Caco-2 (cell line): ENCODE data around the gene NDUFA8. TPM values are rescaled to one million over a fixed set of nuclear protein-coding genes. Genes with fewer than 3 reads are reported as not detected.

Experiments used
- BruUV-seq: library from RNA; stranded (reverse); fragments of 400-500 nt; replicated peaks from 2 replicates; lab custom pipeline; 2021; lab: Mats Ljungman, UMichigan
- CTCF ChIA-PET: fragments of 300-600 bp; sonication (Branson Sonifier 250); formaldehyde crosslinking; loops from one replicate; lab custom pipeline; 2022; ENCODE audit warnings: antibody characterized with exemption; lab: Charles Lee
- POLR2A ChIA-PET: fragments of 300-600 bp; sonication (Branson Sonifier 250); formaldehyde crosslinking; loops from one replicate; lab custom pipeline; 2022; ENCODE audit warnings: antibody characterized with exemption; lab: Charles Lee
- DNase-seq, 2 experiments: peaks; one replicate each; pipeline versions ENCODE4 v3.0.0 to v3.0.0-alpha.2; 2020 to 2022
- H3K27me3 ChIP-seq: replicated peaks from 2 replicates; pipeline ENCODE4 v1.6.0; 2011; ENCODE audit warnings: low read length; ENCODE audit not compliant: control insufficient read depth, insufficient read depth
- H3K36me3 ChIP-seq: 2 replicates; pipeline ENCODE4 v1.5.1; 2011; ENCODE audit warnings: low read length; ENCODE audit not compliant: control insufficient read depth, insufficient read depth
- H3K4me1 ChIP-seq: fragments of 250-450 bp; sonication (Bioruptor Pico); 2 replicates; pipeline ENCODE4 v1.5.1; 2020; ENCODE audit warnings: mild to moderate bottlenecking
- H3K4me3 ChIP-seq: 2 replicates; pipeline ENCODE4 v1.5.1; 2011; ENCODE audit warnings: low read depth, mild to moderate bottlenecking, control low read depth, low read length
- H3K9me3 ChIP-seq: fragments of 250-450 bp; sonication (Bioruptor Pico); 2 replicates; pipeline ENCODE4 v1.5.1; 2020; ENCODE audit warnings: mild to moderate bottlenecking, moderate library complexity
- H3K27ac Mint-ChIP-seq: one replicate; pipeline ENCODE4 v1.8.0; 2022; ENCODE audit warnings: mixed read lengths; ENCODE audit not compliant: unreplicated experiment
- H3K27me3 Mint-ChIP-seq: one replicate; pipeline ENCODE4 v1.8.0; 2022; ENCODE audit warnings: mixed read lengths; ENCODE audit not compliant: insufficient read depth, unreplicated experiment
- H3K36me3 Mint-ChIP-seq: one replicate; pipeline ENCODE4 v1.8.0; 2022; ENCODE audit warnings: mild to moderate bottlenecking, mixed read lengths; ENCODE audit not compliant: insufficient read depth, unreplicated experiment
- H3K4me1 Mint-ChIP-seq: one replicate; pipeline ENCODE4 v1.8.0; 2022; ENCODE audit warnings: low read depth, mixed read lengths; ENCODE audit not compliant: unreplicated experiment
- H3K4me3 Mint-ChIP-seq: one replicate; pipeline ENCODE4 v1.8.0; 2022; ENCODE audit warnings: mild to moderate bottlenecking, moderate library complexity, mixed read lengths; ENCODE audit not compliant: unreplicated experiment
- H3K9me3 Mint-ChIP-seq: one replicate; pipeline ENCODE4 v1.8.0; 2022; ENCODE audit warnings: mixed read lengths; ENCODE audit not compliant: unreplicated experiment
- CTCF ChIP-seq, 2 experiments: fragments of 200-600 bp in 1 of 2; IDR thresholded peaks; 1 replicate in 1 of 2; 2 replicates in 1 of 2; pipeline versions ENCODE4 v1.5.1 to v1.8.0; 2011 to 2022; ENCODE audit warnings: antibody characterized with exemption in 1 of 2, control low read depth in 1 of 2, inconsistent platforms in 1 of 2, low read depth in 1 of 2, low read length in 1 of 2, mild to moderate bottlenecking in 1 of 2, moderate library complexity in 1 of 2; ENCODE audit not compliant: insufficient read depth in 1 of 2, severe bottlenecking in 1 of 2, unreplicated experiment in 1 of 2
- intact Hi-C: fragments of 100-400 bp; cut with micrococcal nuclease; formaldehyde crosslinking; loops from one replicate; pipeline ENCODE4 v1.10.0; 2022; ENCODE audit not compliant: unreplicated experiment
- total RNA-seq: library from RNA; stranded (reverse); gene quantifications from 2 replicates; pipeline ENCODE4 v1.2.3, GENCODE V29; 2022

NDUFA8 gene
- total RNA-seq, 1 experiment from 2014 or later, result 58.0 TPM

- H3K27me3 Mint-ChIP-seq, result peaks cover 3% of the 10 kb centered on the region
- peaks cover 6% of the 10 kb centered on the region for H3K36me3 Mint-ChIP-seq
- BruUV-seq, result no TSS peak
- TF ChIP-seq CTCF (IDR thresholded peaks at IDR 0.05; ENCODE audit: insufficient read depth in 1 of 2, low read depth in 1 of 2, low read length in 1 of 2, severe bottlenecking in 1 of 2, unreplicated experiment in 1 of 2), result no peak
- intact Hi-C loops, result no loop called here
- H3K4me1 Mint-ChIP-seq, result no peaks in the 10 kb centered on the region
- Histone ChIP-seq H3K4me3 (no peak overlapping the region), H3K27me3 (no peaks in the 10 kb centered on the region), H3K4me1 (0 out of 2 replicates have a peak, but pooled peaks cover 3% of the 10 kb centered on the region), H3K9me3 (0 out of 2 replicates have a peak, but pooled peaks cover 6% of the 10 kb centered on the region), H3K36me3 (no peaks in the 10 kb centered on the region)
- no peak overlapping the region for H3K27ac Mint-ChIP-seq
- CTCF ChIA-PET, result no interaction called here
- POLR2A ChIA-PET, result no interaction called here
- no peak for DNase-seq
- no peak overlapping the region for H3K4me3 Mint-ChIP-seq
- H3K9me3 Mint-ChIP-seq, result peaks cover 10% of the 10 kb centered on the region
Measured at GRCh38 chr9:122164286-122164685, 4.7 kb upstream of the NDUFA8 start.

- intact Hi-C loops, result no loop called here
- peaks cover 12% of the 10 kb centered on the region for H3K36me3 Mint-ChIP-seq
- peaks cover 6% of the 10 kb centered on the region for H3K4me1 Mint-ChIP-seq
- H3K9me3 ChIP-seq, result 0 out of 2 replicates have a peak, but pooled peaks cover 6% of the 10 kb centered on the region
- no peak overlapping the region for H3K4me3 ChIP-seq
- H3K27me3 Mint-ChIP-seq, result no peaks in the 10 kb centered on the region
- no TSS peak for BruUV-seq
- CTCF ChIA-PET, result no interaction called here
- H3K27me3 ChIP-seq, result no peaks in the 10 kb centered on the region
- no peak overlapping the region for H3K27ac Mint-ChIP-seq
- no peak overlapping the region for H3K4me3 Mint-ChIP-seq
- H3K9me3 Mint-ChIP-seq, result peaks cover under 1% of the 10 kb centered on the region
- no peak for DNase-seq
- no peak for TF ChIP-seq CTCF (IDR thresholded peaks at IDR 0.05; ENCODE audit: insufficient read depth in 1 of 2, low read depth in 1 of 2, low read length in 1 of 2, severe bottlenecking in 1 of 2, unreplicated experiment in 1 of 2)
- 0 out of 2 replicates have a peak, but pooled peaks cover 3% of the 10 kb centered on the region for H3K4me1 ChIP-seq
- peaks cover 1% of the 10 kb centered on the region; the same call in 1 of the 2 replicates for H3K36me3 ChIP-seq
- POLR2A ChIA-PET, result no interaction called here
Measured at GRCh38 chr9:122162415-122162814, 2.8 kb upstream of the NDUFA8 start.

GRCh38 chr9:122159925-122160246 lies 307 bp upstream of the NDUFA8 start:
- H3K4me1 Mint-ChIP-seq, result peaks cover 6% of the 10 kb centered on the region
- 0 out of 2 replicates have a peak, but pooled peaks cover 3% of the 10 kb centered on the region for H3K4me1 ChIP-seq
- ChIA-PET CTCF (no interaction called here), POLR2A (interaction anchor here (0.7 to 1.2 kb wide), 2 partner anchors 9 to 105 kb away, joined by 4 read pairs; partner anchors contain the start of genes MRRF and RBM18)
- intact Hi-C loops, result loop anchor here (1.0 to 2.0 kb wide), 3 partner anchors 19 to 105 kb away; no protein-coding TSS in a partner anchor
- BruUV-seq, result no TSS peak
- no peak for DNase-seq
- H3K27me3 ChIP-seq, result no peaks in the 10 kb centered on the region
- H3K9me3 Mint-ChIP-seq, result no peaks in the 10 kb centered on the region
- no peaks in the 10 kb centered on the region for H3K27me3 Mint-ChIP-seq
- no peak for TF ChIP-seq CTCF (IDR thresholded peaks at IDR 0.05; ENCODE audit: insufficient read depth in 1 of 2, low read depth in 1 of 2, low read length in 1 of 2, severe bottlenecking in 1 of 2, unreplicated experiment in 1 of 2)
- H3K36me3 Mint-ChIP-seq, result peaks cover 12% of the 10 kb centered on the region
- H3K4me3 ChIP-seq, result peak overlapping the region; percentile 2; the same call in 1 of the 2 replicates
- 0 out of 2 replicates have a peak, but pooled peaks cover 6% of the 10 kb centered on the region for H3K9me3 ChIP-seq
- peak overlapping the region; percentile 99 for H3K27ac Mint-ChIP-seq
- peak overlapping the region; percentile 98 for H3K4me3 Mint-ChIP-seq
- peaks cover 1% of the 10 kb centered on the region; the same call in 1 of the 2 replicates for H3K36me3 ChIP-seq
